PFSK-1 (cell line): ENCODE measurements around the gene NUP62.

Experiments
- FOXP2 ChIP-seq: optimal IDR thresholded peaks from 2 replicates; pipeline ENCODE3; 2011; ENCODE audit warnings: borderline replicate concordance, control low read depth, inconsistent platforms; ENCODE audit not compliant: insufficient read depth; ENCODE audit errors: extremely low read length, extremely low read depth
- POLR2AphosphoS5 ChIP-seq: IDR thresholded peaks from 2 replicates; pipeline ENCODE4 v1.6.1; 2012; ENCODE audit warnings: low read depth, mild to moderate bottlenecking, control low read depth, low read length, moderate library complexity
- SIN3A ChIP-seq: IDR thresholded peaks from 2 replicates; pipeline ENCODE4 v1.6.1; 2012; ENCODE audit warnings: mild to moderate bottlenecking, low read length, moderate library complexity, borderline replicate concordance; ENCODE audit not compliant: insufficient read depth
- TAF1 ChIP-seq: IDR thresholded peaks from 2 replicates; pipeline ENCODE4 v1.6.1; 2012; ENCODE audit warnings: low read length, control low read depth, borderline replicate concordance; ENCODE audit not compliant: insufficient read depth
- TF ChIP-seq, protein P1 (sequence below), 2 experiments: IDR thresholded peaks; 2 replicates each; pipeline versions ENCODE4 v1.6.1 to v1.8.0; 2011 to 2012; ENCODE audit warnings: low read depth in 2 of 2, low read length in 2 of 2, control low read depth in 1 of 2, inconsistent platforms in 1 of 2, mild to moderate bottlenecking in 1 of 2, moderate library complexity in 1 of 2; ENCODE audit not compliant: insufficient read depth in 1 of 2

The NUP62 gene

DNA sequence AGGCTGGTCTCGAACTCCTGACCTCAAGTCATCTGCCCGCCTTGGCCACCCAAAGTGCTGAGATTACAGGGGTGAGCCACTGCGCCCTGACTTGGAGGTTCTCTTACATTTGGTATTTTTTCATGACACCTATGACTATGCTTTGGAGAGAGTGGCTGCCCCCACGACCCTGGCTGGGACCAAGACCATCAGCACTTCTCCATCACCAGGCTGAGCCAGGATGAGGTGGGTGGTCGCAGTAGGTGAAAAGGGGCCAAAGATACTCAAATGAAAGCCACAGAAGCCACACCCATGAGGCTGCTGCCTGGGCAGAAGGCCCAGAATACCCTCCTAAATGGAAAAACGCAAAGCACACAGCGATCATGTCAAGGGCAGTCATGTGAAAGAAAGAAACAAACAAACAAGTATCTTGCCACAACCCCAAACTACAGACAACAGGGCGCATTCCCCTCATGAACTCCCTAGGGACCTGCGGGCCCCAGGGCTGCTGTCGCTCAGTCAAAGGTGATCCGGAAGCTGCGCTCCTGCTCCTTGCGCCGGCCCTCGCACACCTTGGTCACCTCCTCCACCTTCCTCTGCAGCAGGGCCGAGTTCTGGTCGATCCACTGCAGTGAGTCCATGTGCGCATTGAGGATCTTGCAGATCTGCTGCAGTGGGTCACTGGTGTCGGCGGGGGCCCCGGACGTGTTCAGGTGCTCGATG lies 21.4 kb downstream of the NUP62 start:
- TF ChIP-seq, protein P1, sequence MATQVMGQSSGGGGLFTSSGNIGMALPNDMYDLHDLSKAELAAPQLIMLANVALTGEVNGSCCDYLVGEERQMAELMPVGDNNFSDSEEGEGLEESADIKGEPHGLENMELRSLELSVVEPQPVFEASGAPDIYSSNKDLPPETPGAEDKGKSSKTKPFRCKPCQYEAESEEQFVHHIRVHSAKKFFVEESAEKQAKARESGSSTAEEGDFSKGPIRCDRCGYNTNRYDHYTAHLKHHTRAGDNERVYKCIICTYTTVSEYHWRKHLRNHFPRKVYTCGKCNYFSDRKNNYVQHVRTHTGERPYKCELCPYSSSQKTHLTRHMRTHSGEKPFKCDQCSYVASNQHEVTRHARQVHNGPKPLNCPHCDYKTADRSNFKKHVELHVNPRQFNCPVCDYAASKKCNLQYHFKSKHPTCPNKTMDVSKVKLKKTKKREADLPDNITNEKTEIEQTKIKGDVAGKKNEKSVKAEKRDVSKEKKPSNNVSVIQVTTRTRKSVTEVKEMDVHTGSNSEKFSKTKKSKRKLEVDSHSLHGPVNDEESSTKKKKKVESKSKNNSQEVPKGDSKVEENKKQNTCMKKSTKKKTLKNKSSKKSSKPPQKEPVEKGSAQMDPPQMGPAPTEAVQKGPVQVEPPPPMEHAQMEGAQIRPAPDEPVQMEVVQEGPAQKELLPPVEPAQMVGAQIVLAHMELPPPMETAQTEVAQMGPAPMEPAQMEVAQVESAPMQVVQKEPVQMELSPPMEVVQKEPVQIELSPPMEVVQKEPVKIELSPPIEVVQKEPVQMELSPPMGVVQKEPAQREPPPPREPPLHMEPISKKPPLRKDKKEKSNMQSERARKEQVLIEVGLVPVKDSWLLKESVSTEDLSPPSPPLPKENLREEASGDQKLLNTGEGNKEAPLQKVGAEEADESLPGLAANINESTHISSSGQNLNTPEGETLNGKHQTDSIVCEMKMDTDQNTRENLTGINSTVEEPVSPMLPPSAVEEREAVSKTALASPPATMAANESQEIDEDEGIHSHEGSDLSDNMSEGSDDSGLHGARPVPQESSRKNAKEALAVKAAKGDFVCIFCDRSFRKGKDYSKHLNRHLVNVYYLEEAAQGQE (IDR thresholded peaks at IDR 0.05; ENCODE audit: insufficient read depth in 1 of 2, low read depth in 2 of 2, low read length in 2 of 2), result no peak
- TF ChIP-seq POLR2AphosphoS5, result no peak
- no peak for TF ChIP-seq SIN3A
- no peak for TF ChIP-seq TAF1
- no peak for TF ChIP-seq FOXP2

DNA sequence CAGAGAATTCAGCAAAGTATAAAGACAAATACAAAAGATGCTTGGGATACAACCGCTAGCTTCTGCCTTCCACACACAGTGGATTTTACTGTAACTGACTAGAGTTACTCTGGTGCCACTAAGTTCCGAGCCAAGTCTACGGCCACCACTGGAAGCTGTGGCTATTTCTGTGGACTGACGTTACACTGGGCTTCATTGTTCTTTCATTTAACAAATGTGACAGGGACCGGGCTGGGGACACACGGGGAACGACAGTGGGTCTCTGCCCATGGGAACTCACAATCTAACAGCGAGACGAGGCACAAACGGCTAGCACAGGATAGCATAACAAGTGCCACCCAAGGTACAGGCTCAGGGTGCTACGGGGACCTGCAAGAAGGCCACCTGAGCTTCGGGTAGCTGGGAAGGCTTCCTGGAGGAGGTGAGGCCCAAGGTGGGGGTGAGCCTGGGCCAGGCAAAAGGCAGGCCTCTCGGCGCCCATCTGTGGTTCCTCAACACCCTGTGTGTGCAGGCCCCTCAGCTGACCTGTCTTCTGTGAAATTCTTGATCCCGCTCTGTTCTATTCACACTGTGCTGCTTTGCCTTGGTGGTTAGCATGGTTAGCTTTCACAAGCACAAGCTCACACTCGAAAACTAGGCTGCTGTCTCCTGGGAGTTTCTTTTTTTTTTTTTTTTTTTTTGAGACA lies 22.3 kb downstream of the NUP62 start:
- TF ChIP-seq FOXP2 (no peak), TAF1 (no peak), POLR2AphosphoS5 (no peak), SIN3A (no peak)
- TF ChIP-seq, protein P1 (IDR thresholded peaks at IDR 0.05; ENCODE audit: insufficient read depth in 1 of 2, low read depth in 2 of 2, low read length in 2 of 2), result no peak

DNA sequence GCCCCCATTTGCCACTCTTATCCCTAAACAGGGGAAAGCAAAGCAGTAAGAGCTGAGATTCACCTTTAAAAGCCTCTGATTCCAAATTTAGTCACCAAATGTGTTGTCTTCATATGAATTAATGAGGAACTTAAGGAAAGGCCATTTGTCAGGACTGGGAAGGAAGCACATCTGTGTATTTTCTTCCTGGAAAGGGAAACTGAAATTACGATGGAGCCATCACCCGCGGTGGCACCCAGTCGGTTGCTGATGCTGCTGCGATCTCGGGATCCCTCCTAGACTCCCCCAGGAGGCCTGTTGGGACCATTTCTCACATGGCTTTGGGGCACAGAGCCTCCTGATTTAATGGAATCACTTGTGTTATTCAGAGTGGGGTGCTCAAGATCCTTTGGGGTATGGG lies 25.2 kb downstream of the NUP62 start:
- TF ChIP-seq, protein P1 (IDR thresholded peaks at IDR 0.05; ENCODE audit: insufficient read depth in 1 of 2, low read depth in 2 of 2, low read length in 2 of 2), result no peak
- TF ChIP-seq TAF1, result no peak
- no peak for TF ChIP-seq POLR2AphosphoS5
- TF ChIP-seq SIN3A, result no peak
- TF ChIP-seq FOXP2, result no peak

DNA sequence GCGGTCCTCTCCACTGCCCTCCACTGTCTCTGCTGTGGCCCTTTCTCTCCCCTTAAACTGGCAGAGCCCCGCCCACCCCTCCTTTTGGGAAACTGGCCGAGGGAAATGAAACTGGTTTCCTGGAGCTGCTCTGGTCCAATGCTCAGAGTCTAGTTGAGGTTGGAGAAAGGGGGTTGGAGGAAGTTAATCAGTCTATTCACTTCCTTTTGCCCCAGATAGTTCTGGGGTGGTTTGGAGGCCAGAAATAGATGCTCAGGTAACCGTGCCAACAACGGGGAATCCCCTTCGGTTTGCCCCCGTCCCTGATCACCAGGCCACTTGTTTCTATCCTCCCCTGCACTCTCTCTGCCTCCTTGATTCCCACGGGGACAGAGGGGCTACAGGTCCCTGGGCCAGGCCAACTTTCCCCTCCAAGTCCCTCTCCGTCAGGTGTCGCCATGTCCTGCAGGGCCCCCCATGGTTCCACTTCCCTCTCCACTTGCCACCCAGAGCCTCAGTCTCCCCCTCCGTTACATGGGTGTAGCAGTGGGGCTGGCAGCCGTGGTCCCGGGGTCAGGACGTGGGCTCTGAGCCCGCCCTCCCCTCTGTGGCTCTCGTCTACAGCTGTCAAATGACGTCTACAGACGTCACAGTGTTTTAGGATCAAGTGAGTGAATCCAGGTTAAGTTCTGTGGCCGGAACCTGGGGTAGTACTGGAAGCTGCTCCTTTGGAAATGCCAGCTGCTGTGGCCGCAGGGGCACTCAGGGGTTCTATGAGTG lies 32.3 kb downstream of the NUP62 start, which contains the start of gene IL4I1:
IL4I1 (minus strand) TSS at position 25 of the 759 bp plus-strand sequence. CDS start 727 bp downstream, outside the sequence.
- no peak for TF ChIP-seq SIN3A

DNA sequence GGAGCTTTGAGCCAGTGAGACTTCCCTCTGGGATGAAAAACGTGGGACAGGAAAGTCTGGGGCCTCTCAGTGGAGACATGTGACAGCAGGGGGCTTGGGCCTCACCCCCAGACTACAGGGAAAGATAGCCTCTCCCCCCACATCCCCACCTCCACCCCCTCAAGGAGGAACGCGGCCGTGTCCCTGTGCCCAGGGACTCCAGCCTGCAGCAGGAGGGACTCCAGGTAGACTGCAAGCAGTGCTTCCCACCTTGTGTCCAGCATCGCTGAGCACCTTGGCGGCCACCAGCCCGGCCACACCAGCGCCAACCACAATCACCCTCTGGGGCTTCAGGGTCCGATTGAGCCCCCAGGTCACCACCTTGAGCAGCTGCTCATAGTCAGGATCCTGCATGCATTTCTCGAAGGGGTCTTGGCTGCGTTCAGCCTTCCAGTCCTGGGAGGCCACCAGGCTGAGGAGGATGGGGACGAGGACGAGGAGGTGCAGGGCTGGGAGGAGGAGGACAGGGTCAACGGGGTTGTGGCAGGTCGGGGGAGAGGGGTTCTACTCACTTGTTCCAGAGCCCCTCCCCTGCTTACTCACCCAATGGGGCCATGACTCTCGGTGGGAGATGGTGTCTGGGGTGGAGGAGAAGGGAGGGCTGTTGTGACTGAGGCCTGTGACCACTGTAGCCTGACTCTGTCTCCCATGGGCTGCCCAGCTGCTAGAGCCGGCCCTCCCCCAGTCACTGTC lies 33.6 kb downstream of the NUP62 start:
- TF ChIP-seq FOXP2 (no peak), TAF1 (no peak), SIN3A (no peak), POLR2AphosphoS5 (no peak)
- TF ChIP-seq, protein P1 (IDR thresholded peaks at IDR 0.05; ENCODE audit: insufficient read depth in 1 of 2, low read depth in 2 of 2, low read length in 2 of 2), result no peak
